H1 (cell line): ENCODE data around the gene KIF13A. TPM values are rescaled to one million over a fixed set of nuclear protein-coding genes. Genes with fewer than 3 reads are reported as not detected.

ENCODE experiments used
- CTCF ChIA-PET: fragments of 300-600 bp; sonication (Branson Sonifier 250); formaldehyde crosslinking; loops from one replicate; lab custom pipeline; 2021; ENCODE audit not compliant: partially characterized antibody; lab: Charles Lee
- POLR2A ChIA-PET: fragments of 300-600 bp; sonication (Branson Sonifier 250); formaldehyde crosslinking; loops from one replicate; lab custom pipeline; 2021; ENCODE audit warnings: inconsistent platforms; ENCODE audit not compliant: partially characterized antibody; lab: Charles Lee
- DNase-seq, 2 experiments: peaks; one replicate each; pipeline versions ENCODE4 v3.0.0 to v3.0.0-alpha.2; 2010 to 2022; ENCODE audit warnings: low spot score in 2 of 2, low read depth in 1 of 2, mixed read lengths in 1 of 2
- FAIRE-seq: peaks from 2 replicates; lab custom pipeline; 2011; peaks lifted over from hg19 to GRCh38; lab: Jason Lieb, UNC
- H2AFZ ChIP-seq: 2 replicates; pipeline ENCODE4 v1.8.1; 2012; ENCODE audit warnings: low read length, inconsistent platforms
- H2AK5ac ChIP-seq: 2 replicates; pipeline ENCODE4 v1.6.1; 2013; ENCODE audit warnings: low read depth, low read length
- H2BK120ac ChIP-seq: replicated peaks from 2 replicates; pipeline ENCODE3; 2013; ENCODE audit warnings: low read depth, low read length, inconsistent platforms
- H2BK12ac ChIP-seq: 2 replicates; pipeline ENCODE4 v1.6.1; 2013; ENCODE audit warnings: low read depth, low read length
- H2BK15ac ChIP-seq: 2 replicates; pipeline ENCODE4 v1.6.1; 2013; ENCODE audit warnings: low read length
- H2BK20ac ChIP-seq: 2 replicates; pipeline ENCODE4 v1.6.1; 2013; ENCODE audit warnings: low read length
- H2BK5ac ChIP-seq: 2 replicates; pipeline ENCODE4 v1.6.1; 2013; ENCODE audit warnings: low read depth, low read length
- H3K14ac ChIP-seq: 2 replicates; pipeline ENCODE4 v1.6.1; 2013; ENCODE audit warnings: inconsistent platforms; ENCODE audit not compliant: insufficient read length
- H3K18ac ChIP-seq: 2 replicates; pipeline ENCODE4 v1.6.1; 2013; ENCODE audit warnings: low read length; ENCODE audit errors: extremely low read depth
- H3K23ac ChIP-seq: 2 replicates; pipeline ENCODE4 v1.6.1; 2013; ENCODE audit warnings: inconsistent platforms; ENCODE audit not compliant: insufficient read length
- H3K23me2 ChIP-seq: 2 replicates; pipeline ENCODE4 v1.6.1; 2013; ENCODE audit warnings: low read depth, low read length
- H3K27ac ChIP-seq: 2 replicates; pipeline ENCODE4 v1.6.1; 2011; ENCODE audit warnings: low read depth, low read length, inconsistent platforms
- H3K27me3 ChIP-seq, 4 experiments: replicated peaks in 1 of 4; 1 replicate in 1 of 4; 2 replicates in 3 of 4; pipeline versions ENCODE4 v1.6.1 to v1.8.1; 2011 to 2013; ENCODE audit warnings: low read length in 3 of 4, mild to moderate bottlenecking in 3 of 4, inconsistent platforms in 2 of 4, mixed read lengths in 2 of 4, moderate library complexity in 1 of 4; ENCODE audit not compliant: control insufficient read depth in 3 of 4, insufficient read depth in 3 of 4; ENCODE audit errors: extremely low read depth in 1 of 4
- H3K36me3 ChIP-seq, 4 experiments: 2 replicates each; pipeline versions ENCODE4 v1.6.1 to v1.8.1; 2011 to 2013; ENCODE audit warnings: mild to moderate bottlenecking in 4 of 4, low read length in 3 of 4, moderate library complexity in 2 of 4, control low read depth in 1 of 4, inconsistent platforms in 1 of 4; ENCODE audit not compliant: insufficient read depth in 4 of 4, control insufficient read depth in 2 of 4
- H3K4ac ChIP-seq: replicated peaks from 2 replicates; pipeline ENCODE3; 2013; ENCODE audit warnings: low read length, low read depth, mixed read lengths, inconsistent platforms; ENCODE audit not compliant: insufficient read length
- H3K4me1 ChIP-seq, 4 experiments: replicated peaks in 1 of 4; 1 replicate in 1 of 4; 2 replicates in 3 of 4; pipeline versions ENCODE4 v1.6.1 to v1.8.1; 2011 to 2013; ENCODE audit warnings: low read length in 3 of 4, inconsistent platforms in 2 of 4, mixed read lengths in 1 of 4; ENCODE audit not compliant: insufficient read depth in 4 of 4, control insufficient read depth in 3 of 4
- H3K4me2 ChIP-seq, 2 experiments: 2 replicates each; pipeline versions ENCODE4 v1.6.1 to v1.8.1; 2011 to 2013; ENCODE audit warnings: low read depth in 2 of 2, low read length in 2 of 2, control low read depth in 1 of 2, inconsistent platforms in 1 of 2, mild to moderate bottlenecking in 1 of 2; ENCODE audit not compliant: insufficient read depth in 1 of 2
- H3K4me3 ChIP-seq, 4 experiments: fragments of 200-600, 300-600 bp in 1 of 4; sonication (generic), shearing (Covaris generic), sonication (Bioruptor Twin) in 1 of 4; 2 replicates each; pipeline versions ENCODE4 v1.5.1 to v1.8.1; 2011 to 2016; ENCODE audit warnings: low read length in 4 of 4, low read depth in 3 of 4, control low read depth in 2 of 4, inconsistent platforms in 2 of 4, mild to moderate bottlenecking in 2 of 4, mixed read lengths in 1 of 4, moderate library complexity in 1 of 4; ENCODE audit not compliant: insufficient read depth in 2 of 4; ENCODE audit errors: extremely low read depth in 1 of 4
- H3K56ac ChIP-seq: replicated peaks from 2 replicates; pipeline ENCODE3; 2013; ENCODE audit warnings: low read depth, mild to moderate bottlenecking, mixed read lengths, low read length, inconsistent platforms; ENCODE audit not compliant: insufficient read length
- H3K79me1 ChIP-seq: 2 replicates; pipeline ENCODE4 v1.6.1; 2013; ENCODE audit warnings: low read depth, low read length, control low read depth
- H3K79me2 ChIP-seq, 2 experiments: 2 replicates each; pipeline versions ENCODE4 v1.6.1 to v1.8.1; 2012 to 2013; ENCODE audit warnings: low read length in 2 of 2, mild to moderate bottlenecking in 2 of 2, inconsistent platforms in 1 of 2; ENCODE audit not compliant: insufficient read depth in 2 of 2, control insufficient read depth in 1 of 2
- H3K9ac ChIP-seq, 4 experiments: replicated peaks in 1 of 4; 1 replicate in 1 of 4; 2 replicates in 3 of 4; pipeline versions ENCODE4 v1.6.1 to v1.8.1; 2011 to 2013; ENCODE audit warnings: low read depth in 3 of 4, low read length in 3 of 4, control low read depth in 2 of 4, mild to moderate bottlenecking in 2 of 4, moderate library complexity in 2 of 4, inconsistent platforms in 1 of 4; ENCODE audit errors: extremely low read depth in 1 of 4
- H3K9me3 ChIP-seq, 2 experiments: 2 replicates each; pipeline versions ENCODE4 v1.6.1 to v1.8.1; 2012 to 2013; ENCODE audit warnings: mild to moderate bottlenecking in 2 of 2, moderate library complexity in 2 of 2, control low read depth in 1 of 2, inconsistent platforms in 1 of 2, low read depth in 1 of 2, low read length in 1 of 2, mixed read lengths in 1 of 2; ENCODE audit not compliant: insufficient read depth in 2 of 2
- H4K20me1 ChIP-seq, 2 experiments: replicated peaks in 1 of 2; 2 replicates each; pipeline versions ENCODE3 to v1.8.1; 2011 to 2013; ENCODE audit warnings: inconsistent platforms in 2 of 2, low read length in 2 of 2, mild to moderate bottlenecking in 1 of 2; ENCODE audit not compliant: insufficient read depth in 2 of 2, control insufficient read depth in 1 of 2
- H4K5ac ChIP-seq: 2 replicates; pipeline ENCODE4 v1.6.1; 2013; ENCODE audit warnings: low read length, low read depth, mixed read lengths, inconsistent platforms; ENCODE audit not compliant: insufficient read length
- H4K8ac ChIP-seq: 2 replicates; pipeline ENCODE4 v1.8.0; 2013; ENCODE audit warnings: mild to moderate bottlenecking, moderate library complexity, low read length, inconsistent platforms; ENCODE audit not compliant: insufficient read depth; ENCODE audit errors: extremely low read depth
- H4K91ac ChIP-seq: replicated peaks from 2 replicates; pipeline ENCODE3; 2013; ENCODE audit warnings: low read length, mixed read lengths, inconsistent platforms; ENCODE audit not compliant: insufficient read length
- BCL11A ChIP-seq, 2 experiments: IDR thresholded peaks; one replicate each; pipeline ENCODE4 v1.6.1; 2011; ENCODE audit warnings: low read depth in 2 of 2, low read length in 2 of 2, mild to moderate bottlenecking in 2 of 2
- EP300 ChIP-seq, 2 experiments: IDR thresholded peaks; 1 replicate in 1 of 2; 2 replicates in 1 of 2; pipeline ENCODE4 v1.6.1; 2011 to 2012; ENCODE audit warnings: low read depth in 2 of 2, low read length in 2 of 2, mild to moderate bottlenecking in 2 of 2, borderline replicate concordance in 1 of 2, inconsistent platforms in 1 of 2, moderate library complexity in 1 of 2
- GABPA ChIP-seq: IDR thresholded peaks from 2 replicates; pipeline ENCODE4 v1.6.1; 2011; ENCODE audit warnings: mild to moderate bottlenecking, low read length, moderate library complexity, borderline replicate concordance; ENCODE audit not compliant: insufficient read depth
- KDM1A ChIP-seq: fragments of 200-600, 300-600 bp; sonication (generic); IDR thresholded peaks from 2 replicates; pipeline ENCODE4 v1.7.1; 2016; ENCODE audit warnings: mild to moderate bottlenecking, low read length, borderline replicate concordance
- NANOG ChIP-seq: IDR thresholded peaks from 2 replicates; pipeline ENCODE4 v1.6.1; 2011; ENCODE audit warnings: low read length, low read depth, mild to moderate bottlenecking, inconsistent platforms; ENCODE audit not compliant: insufficient read depth, poor library complexity, severe bottlenecking
- SAP30 ChIP-seq: fragments of 300-600 bp; sonication (generic); IDR thresholded peaks from 2 replicates; pipeline ENCODE4 v1.7.1; 2012; ENCODE audit warnings: low read length, moderate library complexity, mild to moderate bottlenecking, inconsistent platforms; ENCODE audit not compliant: insufficient read depth, insufficient replicate concordance
- TEAD4 ChIP-seq: IDR thresholded peaks from 2 replicates; pipeline ENCODE4 v1.6.1; 2012; ENCODE audit warnings: low read depth, low read length, inconsistent platforms, mixed read lengths
- ZNF274 ChIP-seq: IDR thresholded peaks from 2 replicates; pipeline ENCODE4 v1.7.0; 2012; ENCODE audit warnings: low read length, borderline replicate concordance; ENCODE audit errors: extremely low read depth
- WGBS, 2 experiments: shearing (Covaris generic) in 1 of 2; methylation state at CpG; one replicate each; pipeline versions ENCODE4 v1.1.6 to v1.1.7; 2013 to 2015; ENCODE audit warnings: low lambda C conversion rate in 2 of 2, mixed read lengths in 2 of 2, inconsistent platforms in 1 of 2, low coverage in 1 of 2, missing lambda C conversion rate in 1 of 2; ENCODE audit not compliant: insufficient replicate concordance in 2 of 2, insufficient coverage in 1 of 2, insufficient read length in 1 of 2; ENCODE audit errors: extremely low coverage in 1 of 2, missing lambda C conversion rate in 1 of 2; 5-methylcytosine and 5-hydroxymethylcytosine counted together
- polyA plus RNA-seq, 7 experiments: library from polyadenylated mRNA; depleted of rRNA in 3 of 7; stranded (reverse) in 5 of 7; unstranded in 2 of 7; fragments of >200 nt in 5 of 7; fragments of 200-250 nt in 2 of 7; gene quantifications; 1 replicate in 5 of 7; 2 replicates in 1 of 7; 4 replicates in 1 of 7; pipeline versions ENCODE4 v1.2.1 to v1.2.3, GENCODE V29; 2011 to 2013; ENCODE audit warnings: missing spikeins in 2 of 7, mixed read lengths in 2 of 7
- total RNA-seq: library from RNA; stranded (reverse); fragmentation: NEBNext Ultra II Directional; extraction: Animal tissue kit (Norgen Biotek cat#: 25700); gene quantifications from 2 replicates; pipeline ENCODE4 v1.2.1, GENCODE V29; 2021
- TF ChIP-seq, protein P1 (sequence below): IDR thresholded peaks from 2 replicates; pipeline ENCODE4 v1.6.1; 2012; ENCODE audit warnings: inconsistent platforms
- TF ChIP-seq, protein P2 (sequence below): IDR thresholded peaks from 2 replicates; pipeline ENCODE4 v1.6.1; 2012; ENCODE audit warnings: inconsistent platforms

The KIF13A gene
- total and polyA plus RNA-seq, 2 of the 8 experiments (the other 6 are each of a cell fraction or from before 2014, with no cell fraction given), result 14.7 to 40.8 TPM

DNA sequence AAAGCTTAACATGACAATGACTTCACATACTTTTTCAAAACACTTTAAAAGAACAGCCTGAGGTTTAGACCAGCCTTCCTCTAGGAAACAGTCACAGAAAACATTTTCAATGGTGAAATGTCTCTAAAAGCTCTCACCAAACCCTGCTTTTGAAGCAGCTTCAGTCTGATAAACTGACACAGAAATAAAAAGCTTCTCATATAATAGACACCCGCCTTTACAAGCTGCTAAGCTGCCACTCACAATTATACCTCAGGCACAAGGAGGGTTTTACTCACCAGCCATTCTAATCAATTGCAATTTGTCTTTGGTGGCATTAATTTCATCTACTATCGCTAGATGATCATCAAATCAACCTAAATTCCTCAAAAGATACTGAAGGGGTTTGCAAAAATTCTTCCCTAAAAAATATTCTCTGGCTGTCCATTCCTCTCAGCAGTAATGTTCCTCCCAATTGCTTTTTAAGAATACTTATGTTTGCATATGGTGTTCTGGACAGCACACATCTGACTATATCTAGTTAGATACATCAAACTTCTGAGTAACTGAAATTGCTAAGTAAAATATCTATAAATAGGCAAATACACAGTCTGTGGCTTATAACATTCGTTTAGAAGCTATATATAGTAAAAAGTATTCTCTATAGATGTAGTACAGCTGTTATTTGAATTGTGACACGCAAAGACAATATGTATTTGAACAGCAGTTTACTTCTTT lies 29.4 kb downstream of the KIF13A start:
- Histone ChIP-seq H2AFZ (no peak overlapping the region), H3K27me3 (no peaks in the 10 kb centered on the region), H2BK20ac (no peak overlapping the region), H2AK5ac (no peak overlapping the region), H3K79me2 (peaks cover 4 to 90% of the 10 kb centered on the region in 2 experiments; a peak in 3 of 4 replicates), H2BK120ac (no peak overlapping the region), H3K79me1 (no peaks in the 10 kb centered on the region; the same call in 1 of the 2 replicates), H4K91ac (no peak overlapping the region), H2BK15ac (no peak overlapping the region), H3K4me3 (no peak overlapping the region), H2BK5ac (no peak overlapping the region), H4K8ac (no peak overlapping the region), H3K23ac (no peak overlapping the region), H3K4ac (no peak overlapping the region), H3K23me2 (no peaks in the 10 kb centered on the region), H4K5ac (no peak overlapping the region), H3K4me1 (peaks cover 0 to 7% (median 4%) of the 10 kb centered on the region in 4 experiments; a peak in 4 of 7 replicates), H3K9me3 (no peaks in the 10 kb centered on the region), H3K4me2 (no peak overlapping the region), H3K9ac (no peak overlapping the region), H3K27ac (no peak overlapping the region), H3K18ac (no peak overlapping the region), H3K56ac (no peak overlapping the region), H3K36me3 (no peaks in the 10 kb centered on the region; a peak in 1 of 8 replicates), H2BK12ac (no peak overlapping the region), H3K14ac (no peak overlapping the region), H4K20me1 (peaks cover 0 to 1% of the 10 kb centered on the region in 2 experiments)
- no peak for FAIRE-seq
- DNase-seq, result no peak
- CTCF ChIA-PET, result interaction anchor here (0.9 to 1.3 kb wide), 3 partner anchors 10 to 18 kb away, joined by 3 to 5 read pairs (median 4); no protein-coding TSS in a partner anchor
- 85% methylated on average over 4 of the region's 4 CpGs; no CpG with 5 or more reads in 1 of the 2 experiments for WGBS, 2 experiments
- POLR2A ChIA-PET, result interaction anchor here (0.6 kb wide), 1 partner anchor 24 kb away, joined by 3 read pairs; no protein-coding TSS in a partner anchor
- no peak for TF ChIP-seq KDM1A
- TF ChIP-seq BCL11A (IDR thresholded peaks at IDR 0.05; ENCODE audit: low read depth in 2 of 2, low read length in 2 of 2), result no peak
- no peak for TF ChIP-seq EP300 (IDR thresholded peaks at IDR 0.05; ENCODE audit: borderline replicate concordance in 1 of 2, low read depth in 2 of 2, low read length in 2 of 2)
- TF ChIP-seq, protein P1, sequence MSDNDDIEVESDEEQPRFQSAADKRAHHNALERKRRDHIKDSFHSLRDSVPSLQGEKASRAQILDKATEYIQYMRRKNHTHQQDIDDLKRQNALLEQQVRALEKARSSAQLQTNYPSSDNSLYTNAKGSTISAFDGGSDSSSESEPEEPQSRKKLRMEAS, result no peak
- no peak for TF ChIP-seq NANOG
- no peak for TF ChIP-seq GABPA
- TF ChIP-seq SAP30, result no peak
- TF ChIP-seq ZNF274, result no peak
- TF ChIP-seq TEAD4, result no peak
- TF ChIP-seq, protein P2, sequence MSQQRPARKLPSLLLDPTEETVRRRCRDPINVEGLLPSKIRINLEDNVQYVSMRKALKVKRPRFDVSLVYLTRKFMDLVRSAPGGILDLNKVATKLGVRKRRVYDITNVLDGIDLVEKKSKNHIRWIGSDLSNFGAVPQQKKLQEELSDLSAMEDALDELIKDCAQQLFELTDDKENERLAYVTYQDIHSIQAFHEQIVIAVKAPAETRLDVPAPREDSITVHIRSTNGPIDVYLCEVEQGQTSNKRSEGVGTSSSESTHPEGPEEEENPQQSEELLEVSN, result no peak
